Osteoblast (primary cell): Measurements from ENCODE around the gene FSTL4. TPM values are rescaled to one million over a fixed set of nuclear protein-coding genes. Genes with fewer than 3 reads are reported as not detected.

Experiments used
- DNase-seq: peaks from one replicate; pipeline ENCODE4 v3.0.0; 2011; ENCODE audit warnings: low spot score, mixed read lengths; ENCODE audit not compliant: insufficient read length; ENCODE audit errors: missing footprints
- H2AFZ ChIP-seq: 2 replicates; pipeline ENCODE4 v1.6.0; 2011; ENCODE audit warnings: mild to moderate bottlenecking, low read length
- H3K27ac ChIP-seq: 2 replicates; pipeline ENCODE4 v1.5.1; 2011; ENCODE audit warnings: mild to moderate bottlenecking, low read depth, low read length, moderate library complexity
- H3K27me3 ChIP-seq: 2 replicates; pipeline ENCODE4 v1.6.0; 2012; ENCODE audit warnings: mild to moderate bottlenecking, control low read depth, inconsistent platforms, low read length, moderate library complexity; ENCODE audit not compliant: insufficient read depth
- H3K36me3 ChIP-seq: 2 replicates; pipeline ENCODE4 v1.5.1; 2011; ENCODE audit warnings: mild to moderate bottlenecking, low read length, control low read depth, moderate library complexity; ENCODE audit not compliant: insufficient read depth
- H3K4me1 ChIP-seq: 2 replicates; pipeline ENCODE4 v1.5.1; 2011; ENCODE audit warnings: mild to moderate bottlenecking, low read length, control low read depth, moderate library complexity; ENCODE audit not compliant: insufficient read depth
- H3K4me2 ChIP-seq: 2 replicates; pipeline ENCODE4 v1.6.0; 2011; ENCODE audit warnings: mild to moderate bottlenecking, low read length; ENCODE audit not compliant: insufficient read depth
- H3K4me3 ChIP-seq: fragments of 200-600 bp; sonication (generic); 3 replicates; pipeline ENCODE4 v1.5.1; 2012; ENCODE audit warnings: mild to moderate bottlenecking, low read length, inconsistent platforms; ENCODE audit not compliant: insufficient read depth
- H3K79me2 ChIP-seq: 2 replicates; pipeline ENCODE4 v1.6.0; 2012; ENCODE audit warnings: mild to moderate bottlenecking, low read length, control low read depth, inconsistent platforms; ENCODE audit not compliant: insufficient read depth
- H3K9me3 ChIP-seq: 2 replicates; pipeline ENCODE4 v1.5.1; 2011; ENCODE audit warnings: low read depth, low read length, control low read depth
- H4K20me1 ChIP-seq: 2 replicates; pipeline ENCODE4 v1.6.0; 2012; ENCODE audit warnings: mild to moderate bottlenecking, low read length, control low read depth; ENCODE audit not compliant: insufficient read depth
- CTCF ChIP-seq: IDR thresholded peaks from 2 replicates; pipeline ENCODE4 v1.5.1; 2011; ENCODE audit warnings: mild to moderate bottlenecking, low read depth, low read length, moderate library complexity; ENCODE audit errors: extremely low read depth
- total RNA-seq: library from RNA; depleted of rRNA; stranded (reverse); fragments of >200 nt; gene quantifications from 2 replicates; pipeline ENCODE4 v1.2.3, GENCODE V29; 2012

FSTL4 gene
- total RNA-seq, 1 donor: not detected

- Histone ChIP-seq H3K9me3 (no peaks in the 10 kb centered on the region), H2AFZ (no peak overlapping the region), H3K4me2 (no peak overlapping the region), H3K4me3 (no peak overlapping the region), H3K79me2 (no peaks in the 10 kb centered on the region), H4K20me1 (no peaks in the 10 kb centered on the region), H3K27me3 (no peaks in the 10 kb centered on the region), H3K4me1 (no peaks in the 10 kb centered on the region), H3K27ac (no peak overlapping the region), H3K36me3 (no peaks in the 10 kb centered on the region)
- no peak for DNase-seq
- TF ChIP-seq CTCF: no peak
These were observed 90.5 kb downstream of the FSTL4 start for GRCh38 chr5:133521801-133522200.

- no peak for TF ChIP-seq CTCF
- no peak overlapping the region for H3K4me2 ChIP-seq
- no peak overlapping the region for H2AFZ ChIP-seq
- no peaks in the 10 kb centered on the region for H3K36me3 ChIP-seq
- no peak overlapping the region for H3K27ac ChIP-seq
- H3K79me2 ChIP-seq: no peaks in the 10 kb centered on the region
- H3K4me1 ChIP-seq: no peaks in the 10 kb centered on the region
- no peak overlapping the region for H3K4me3 ChIP-seq
- no peaks in the 10 kb centered on the region for H4K20me1 ChIP-seq
- DNase-seq: no peak
- H3K9me3 ChIP-seq: no peaks in the 10 kb centered on the region
- H3K27me3 ChIP-seq: no peaks in the 10 kb centered on the region
These were observed 91.2 kb downstream of the FSTL4 start for GRCh38 chr5:133520991-133521706.

GRCh38 chr5:133520062-133520461, 92.3 kb downstream of the FSTL4 start:
- no peak overlapping the region for H3K27ac ChIP-seq

GRCh38 chr5:133519191-133519590, 93.2 kb downstream of the FSTL4 start:
- Histone ChIP-seq H4K20me1 (no peaks in the 10 kb centered on the region), H3K27ac (no peak overlapping the region), H3K36me3 (no peaks in the 10 kb centered on the region), H3K4me3 (no peak overlapping the region), H3K27me3 (no peaks in the 10 kb centered on the region), H3K9me3 (no peaks in the 10 kb centered on the region), H3K79me2 (no peaks in the 10 kb centered on the region), H3K4me1 (no peaks in the 10 kb centered on the region), H3K4me2 (no peak overlapping the region), H2AFZ (no peak overlapping the region)
- no peak for DNase-seq
- no peak for TF ChIP-seq CTCF

More at GRCh38 chr5:133520062-133520461, 92.3 kb downstream of the FSTL4 start:
- Histone ChIP-seq H2AFZ (no peak overlapping the region), H3K36me3 (no peaks in the 10 kb centered on the region), H4K20me1 (no peaks in the 10 kb centered on the region), H3K27me3 (no peaks in the 10 kb centered on the region), H3K4me2 (no peak overlapping the region), H3K9me3 (no peaks in the 10 kb centered on the region), H3K79me2 (no peaks in the 10 kb centered on the region), H3K4me3 (no peak overlapping the region), H3K4me1 (no peaks in the 10 kb centered on the region)
- no peak for DNase-seq
- no peak for TF ChIP-seq CTCF
